Natural killer cell (primary cell): ENCODE results near the gene DMRT2. TPM values are rescaled to one million over a fixed set of nuclear protein-coding genes. Genes with fewer than 3 reads are reported as not detected.

Source experiments
- ATAC-seq, 3 donors: fragments of 150-1000 bp in 2 of 3; fragments of 200-7000 bp in 1 of 3; cut with Tn5 transposase; 1 replicate in 1 of 3; 2 replicates in 2 of 3; pipeline ENCODE4 v1.10.0; 2021; ENCODE audit warnings: mild to moderate bottlenecking in 2 of 3, moderate library complexity in 2 of 3
- DNase-seq, 2 donors: peaks; one replicate each; pipeline versions ENCODE4 v3.0.0 to v3.0.0-alpha.2; 2013 to 2021; ENCODE audit warnings: mixed read lengths in 1 of 2
- H3K27ac ChIP-seq: one replicate; pipeline ENCODE4 v1.5.1; 2013; ENCODE audit warnings: mild to moderate bottlenecking, low read length
- H3K27me3 ChIP-seq: one replicate; pipeline ENCODE4 v1.6.1; 2013; ENCODE audit warnings: low read length; ENCODE audit not compliant: control insufficient read depth, insufficient read depth
- H3K36me3 ChIP-seq: one replicate; pipeline ENCODE4 v1.6.1; 2013; ENCODE audit warnings: low read length; ENCODE audit not compliant: control insufficient read depth, insufficient read depth
- H3K4me1 ChIP-seq: one replicate; pipeline ENCODE4 v1.6.1; 2013; ENCODE audit warnings: low read length; ENCODE audit not compliant: control insufficient read depth, insufficient read depth
- H3K4me3 ChIP-seq: one replicate; pipeline ENCODE4 v1.5.1; 2013; ENCODE audit warnings: low read length
- H3K9me3 ChIP-seq: one replicate; pipeline ENCODE4 v1.6.1; 2013; ENCODE audit warnings: low read length; ENCODE audit not compliant: control insufficient read depth, insufficient read depth
- H3K27ac Mint-ChIP-seq, 2 donors: one replicate each; pipeline ENCODE4 v1.8.0; 2022; ENCODE audit warnings: mild to moderate bottlenecking in 2 of 2, mixed read lengths in 2 of 2, moderate library complexity in 1 of 2
- H3K27me3 Mint-ChIP-seq, 2 donors: one replicate each; pipeline ENCODE4 v1.8.0; 2022; ENCODE audit warnings: low read depth in 2 of 2, mixed read lengths in 2 of 2
- H3K36me3 Mint-ChIP-seq: one replicate; pipeline ENCODE4 v1.8.0; 2022; ENCODE audit warnings: mixed read lengths
- H3K4me1 Mint-ChIP-seq, 2 donors: one replicate each; pipeline ENCODE4 v1.8.0; 2022; ENCODE audit warnings: mixed read lengths in 2 of 2
- H3K4me3 Mint-ChIP-seq: one replicate; pipeline ENCODE4 v1.8.0; 2022; ENCODE audit warnings: mild to moderate bottlenecking, moderate library complexity, mixed read lengths
- H3K9me3 Mint-ChIP-seq, 2 donors: one replicate each; pipeline ENCODE4 v1.8.0; 2022; ENCODE audit warnings: mixed read lengths in 2 of 2
- WGBS: methylation state at CpG from one replicate; pipeline ENCODE4 v1.1.7; 2013; ENCODE audit warnings: missing lambda C conversion rate; ENCODE audit not compliant: insufficient coverage; 5-methylcytosine and 5-hydroxymethylcytosine counted together
- intact Hi-C: fragments of 100-400 bp; cut with micrococcal nuclease; formaldehyde crosslinking; loops from one replicate; pipeline ENCODE4 v1.14.2; 2022
- total RNA-seq, 4 donors: library from RNA; stranded (reverse); fragments of 120-200 nt in 1 of 4; gene quantifications; one replicate each; pipeline versions ENCODE4 v1.2.3 to v1.2.4, GENCODE V29; 2013 to 2022
- TF ChIP-seq, protein P1 (sequence below): fragments of 200-600 bp; IDR thresholded peaks from one replicate; pipeline ENCODE4 v1.8.0; 2022; ENCODE audit warnings: antibody characterized with exemption

DMRT2 gene
- total RNA-seq, 3 donors from 2014 or later (not counting 1 experiment from before 2014, with no cell fraction given): not detected

- Mint-ChIP-seq H3K4me3 (no peak overlapping the region), H3K27ac (no peak overlapping the region), H3K4me1 (peaks cover 10 to 11% of the 10 kb centered on the region in 2 donors), H3K36me3 (no peaks in the 10 kb centered on the region), H3K27me3 (peaks cover 11 to 32% of the 10 kb centered on the region in 2 donors), H3K9me3 (no peaks in the 10 kb centered on the region)
- H3K4me3 ChIP-seq: no peak overlapping the region
- peak; percentile 60 to 78 for DNase-seq
- H3K4me1 ChIP-seq: peaks cover 3% of the 10 kb centered on the region
- intact Hi-C loops: loop anchor here (2.0 to 5.0 kb wide), 2 partner anchors 117 to 396 kb away; no protein-coding TSS in a partner anchor
- H3K36me3 ChIP-seq: no peaks in the 10 kb centered on the region
- ATAC-seq: peak; percentile 92 to 98 (median 92)
- 10% methylated on average over 14 of the region's 14 CpGs for WGBS
- no peaks in the 10 kb centered on the region for H3K27me3 ChIP-seq
- TF ChIP-seq, protein P1, sequence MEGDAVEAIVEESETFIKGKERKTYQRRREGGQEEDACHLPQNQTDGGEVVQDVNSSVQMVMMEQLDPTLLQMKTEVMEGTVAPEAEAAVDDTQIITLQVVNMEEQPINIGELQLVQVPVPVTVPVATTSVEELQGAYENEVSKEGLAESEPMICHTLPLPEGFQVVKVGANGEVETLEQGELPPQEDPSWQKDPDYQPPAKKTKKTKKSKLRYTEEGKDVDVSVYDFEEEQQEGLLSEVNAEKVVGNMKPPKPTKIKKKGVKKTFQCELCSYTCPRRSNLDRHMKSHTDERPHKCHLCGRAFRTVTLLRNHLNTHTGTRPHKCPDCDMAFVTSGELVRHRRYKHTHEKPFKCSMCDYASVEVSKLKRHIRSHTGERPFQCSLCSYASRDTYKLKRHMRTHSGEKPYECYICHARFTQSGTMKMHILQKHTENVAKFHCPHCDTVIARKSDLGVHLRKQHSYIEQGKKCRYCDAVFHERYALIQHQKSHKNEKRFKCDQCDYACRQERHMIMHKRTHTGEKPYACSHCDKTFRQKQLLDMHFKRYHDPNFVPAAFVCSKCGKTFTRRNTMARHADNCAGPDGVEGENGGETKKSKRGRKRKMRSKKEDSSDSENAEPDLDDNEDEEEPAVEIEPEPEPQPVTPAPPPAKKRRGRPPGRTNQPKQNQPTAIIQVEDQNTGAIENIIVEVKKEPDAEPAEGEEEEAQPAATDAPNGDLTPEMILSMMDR: peak; percentile 89
- H3K9me3 ChIP-seq: no peaks in the 10 kb centered on the region
- no peak overlapping the region for H3K27ac ChIP-seq
Measured at GRCh38 chr9:1009101-1009707, 41.0 kb upstream of the DMRT2 start.

GRCh38 chr9:1013021-1013420, 37.1 kb upstream of the DMRT2 start:
- intact Hi-C loops: no loop called here
- H3K27me3 ChIP-seq: no peaks in the 10 kb centered on the region
- WGBS: 76% methylated on average over 5 of the region's 5 CpGs
- H3K9me3 Mint-ChIP-seq: no peaks in the 10 kb centered on the region
- no peaks in the 10 kb centered on the region for H3K36me3 Mint-ChIP-seq
- DNase-seq: no peak
- H3K27ac Mint-ChIP-seq: no peak overlapping the region
- peaks cover 6 to 7% of the 10 kb centered on the region in 2 donors for H3K4me1 Mint-ChIP-seq
- no peak overlapping the region for H3K27ac ChIP-seq
- no peaks in the 10 kb centered on the region for H3K9me3 ChIP-seq
- TF ChIP-seq, protein P1: no peak
- H3K36me3 ChIP-seq: no peaks in the 10 kb centered on the region
- H3K27me3 Mint-ChIP-seq: peaks cover 11 to 39% of the 10 kb centered on the region in 2 donors
- no peaks in the 10 kb centered on the region for H3K4me1 ChIP-seq
- no peak overlapping the region for H3K4me3 ChIP-seq
- no peak overlapping the region for H3K4me3 Mint-ChIP-seq
- ATAC-seq: no peak

- 87% methylated on average over 3 of the region's 4 CpGs for WGBS
Measured at GRCh38 chr9:1014225-1014624, 35.9 kb upstream of the DMRT2 start.

More at GRCh38 chr9:1014225-1014624, 35.9 kb upstream of the DMRT2 start:
- TF ChIP-seq, protein P1: no peak
- Histone ChIP-seq H3K4me1 (no peaks in the 10 kb centered on the region), H3K4me3 (no peak overlapping the region), H3K36me3 (no peaks in the 10 kb centered on the region), H3K27me3 (no peaks in the 10 kb centered on the region), H3K27ac (no peak overlapping the region), H3K9me3 (no peaks in the 10 kb centered on the region)
- H3K27me3 Mint-ChIP-seq: peaks cover 10 to 39% of the 10 kb centered on the region in 2 donors
- H3K36me3 Mint-ChIP-seq: no peaks in the 10 kb centered on the region
- peaks cover 8% of the 10 kb centered on the region in 2 donors for H3K4me1 Mint-ChIP-seq
- DNase-seq (no peak), ATAC-seq (no peak)
- H3K4me3 Mint-ChIP-seq: no peak overlapping the region
- intact Hi-C loops: no loop called here
- no peaks in the 10 kb centered on the region for H3K9me3 Mint-ChIP-seq
- no peak overlapping the region for H3K27ac Mint-ChIP-seq
